K562 (cell line): ENCODE measurements around the gene RHBDD1. TPM values are rescaled to one million over a fixed set of nuclear protein-coding genes. Genes with fewer than 3 reads are reported as not detected.

Experiments used
- CCNT2 ChIP-seq: IDR thresholded peaks from 2 replicates; pipeline ENCODE4 v1.6.1; 2011; ENCODE audit warnings: borderline replicate concordance, low read depth, mild to moderate bottlenecking, moderate library complexity, mixed read lengths, low read length; ENCODE audit not compliant: insufficient read length; ENCODE audit errors: extremely low read depth
- CTCF ChIP-seq, 3 experiments: IDR thresholded peaks in 2 of 3; conservative IDR thresholded peaks in 1 of 3; 2 replicates each; pipeline ENCODE4 v1.5.1; 2011 to 2012; ENCODE audit warnings: low read length in 3 of 3, mild to moderate bottlenecking in 3 of 3, control low read depth in 2 of 3, improper control_type of control experiment in 1 of 3, inconsistent platforms in 1 of 3, low read depth in 1 of 3, mixed read lengths in 1 of 3, moderate library complexity in 1 of 3; ENCODE audit not compliant: insufficient read depth in 2 of 3
- NR2C2 ChIP-seq, 2 experiments: fragments of 200-800 bp in 1 of 2; sonication (Bioruptor generic) in 1 of 2; sonication (generic) in 1 of 2; formaldehyde crosslinking in 1 of 2; IDR thresholded peaks; 2 replicates each; pipeline versions ENCODE4 v1.6.1 to v1.8.0; 2016 to 2022; ENCODE audit warnings: mild to moderate bottlenecking in 1 of 2, missing compliant biosample characterization in 1 of 2, missing genetic modification characterization in 1 of 2, missing genetic modification reagents in 1 of 2
- ZBTB17 ChIP-seq: fragments of 450-650 bp; formaldehyde crosslinking; IDR thresholded peaks from 2 replicates; pipeline ENCODE4 v1.4.0; 2020; ENCODE audit warnings: mild to moderate bottlenecking
- polyA plus RNA-seq, 8 experiments: library from polyadenylated mRNA; depleted of rRNA in 4 of 8; stranded (reverse) in 5 of 8; unstranded in 3 of 8; fragments of >200 nt; fragmentation: Nextera tagmentation in 2 of 8; fragmentation: Illumina TruSeq in 1 of 8; extraction: Ambion mirVana in 2 of 8; extraction: Trizol in 1 of 8; gene quantifications; 2 replicates each; pipeline versions ENCODE4 v1.2.1 to v1.2.3, GENCODE V29; 2011 to 2014; ENCODE audit warnings: inconsistent platforms in 1 of 8, missing spikeins in 1 of 8
- total RNA-seq, 7 experiments: library from RNA; depleted of rRNA in 6 of 7; stranded (reverse); fragments of >200 nt in 6 of 7; fragmentation: Illumina TruSeq in 2 of 7; extraction: Trizol in 2 of 7; gene quantifications; 2 replicates each; pipeline versions ENCODE4 v1.2.1 to v1.2.3, GENCODE V29; 2011 to 2021; ENCODE audit warnings: low replicate concordance in 1 of 7

RHBDD1 gene
- total and polyA plus RNA-seq, 9 of the 15 experiments (the other 6 are each of a cell fraction or from before 2014, with no cell fraction given), result 4.8 to 34.8 (median 15.6) TPM

GRCh38 chr2:226799211-226799975 lies 36.5 kb upstream of the RHBDD1 start, which contains the start of gene IRS1 (continued):
- TF ChIP-seq ZBTB17, result no peak
- TF ChIP-seq CTCF (IDR thresholded peaks at IDR 0.05 in 2 of 3, conservative IDR thresholded peaks at IDR 0.05 in 1 of 3; ENCODE audit: insufficient read depth in 2 of 3, low read depth in 1 of 3, low read length in 3 of 3), result peak in 2 of 3 experiments; percentile 28 to 68; a peak in 2 of 6 replicates
- TF ChIP-seq CCNT2, result peak; percentile 12
- TF ChIP-seq NR2C2 (CRISPR knock-in tag; IDR thresholded peaks at IDR 0.05), result no peak
- no peak for TF ChIP-seq NR2C2 (tag; IDR thresholded peaks at IDR 0.05)
- TF ChIP-seq, all 486 proteins: peak for 15
